H1 (cell line): Measurements from ENCODE around the gene AGAP1. TPM values are rescaled to one million over a fixed set of nuclear protein-coding genes. Genes with fewer than 3 reads are reported as not detected.

ENCODE experiments used
- BACH1 ChIP-seq: IDR thresholded peaks from 2 replicates; pipeline ENCODE4 v1.6.1; 2012; ENCODE audit warnings: low read length, improper control_type of control experiment
- CHD2 ChIP-seq: IDR thresholded peaks from 2 replicates; pipeline ENCODE4 v1.6.1; 2012; ENCODE audit warnings: low read length, improper control_type of control experiment
- EGR1 ChIP-seq: IDR thresholded peaks from 2 replicates; pipeline ENCODE4 v1.6.1; 2011; ENCODE audit warnings: low read depth, low read length, borderline replicate concordance
- GABPA ChIP-seq: IDR thresholded peaks from 2 replicates; pipeline ENCODE4 v1.6.1; 2011; ENCODE audit warnings: mild to moderate bottlenecking, low read length, moderate library complexity, borderline replicate concordance; ENCODE audit not compliant: insufficient read depth
- HDAC6 ChIP-seq: IDR thresholded peaks from one replicate; pipeline ENCODE4 v1.7.1; 2012; ENCODE audit warnings: low read depth, mild to moderate bottlenecking, inconsistent platforms, low read length, moderate library complexity
- RBBP5 ChIP-seq: IDR thresholded peaks from 2 replicates; pipeline ENCODE4 v1.7.1; 2012; ENCODE audit warnings: low read depth, mild to moderate bottlenecking, inconsistent platforms, low read length, moderate library complexity, borderline replicate concordance
- ZNF274 ChIP-seq: IDR thresholded peaks from 2 replicates; pipeline ENCODE4 v1.7.0; 2012; ENCODE audit warnings: low read length, borderline replicate concordance; ENCODE audit errors: extremely low read depth
- polyA plus RNA-seq, 7 experiments: library from polyadenylated mRNA; depleted of rRNA in 3 of 7; stranded (reverse) in 5 of 7; unstranded in 2 of 7; fragments of >200 nt in 5 of 7; fragments of 200-250 nt in 2 of 7; gene quantifications; 1 replicate in 5 of 7; 2 replicates in 1 of 7; 4 replicates in 1 of 7; pipeline versions ENCODE4 v1.2.1 to v1.2.3, GENCODE V29; 2011 to 2013; ENCODE audit warnings: missing spikeins in 2 of 7, mixed read lengths in 2 of 7
- total RNA-seq: library from RNA; stranded (reverse); fragmentation: NEBNext Ultra II Directional; extraction: Animal tissue kit (Norgen Biotek cat#: 25700); gene quantifications from 2 replicates; pipeline ENCODE4 v1.2.1, GENCODE V29; 2021
- TF ChIP-seq, protein P1 (sequence below): IDR thresholded peaks from 2 replicates; pipeline ENCODE4 v1.6.1; 2011; ENCODE audit warnings: low read length, improper control_type of control experiment
- TF ChIP-seq, protein P2 (sequence below): IDR thresholded peaks from 2 replicates; pipeline ENCODE4 v1.6.1; 2012; ENCODE audit warnings: inconsistent platforms
- TF ChIP-seq, protein P3 (sequence below): IDR thresholded peaks from 2 replicates; pipeline ENCODE4 v1.6.1; 2012; ENCODE audit warnings: inconsistent platforms

The AGAP1 gene
- total and polyA plus RNA-seq, 2 of the 8 experiments (the other 6 are each of a cell fraction or from before 2014, with no cell fraction given): 18.1 to 39.4 TPM

DNA sequence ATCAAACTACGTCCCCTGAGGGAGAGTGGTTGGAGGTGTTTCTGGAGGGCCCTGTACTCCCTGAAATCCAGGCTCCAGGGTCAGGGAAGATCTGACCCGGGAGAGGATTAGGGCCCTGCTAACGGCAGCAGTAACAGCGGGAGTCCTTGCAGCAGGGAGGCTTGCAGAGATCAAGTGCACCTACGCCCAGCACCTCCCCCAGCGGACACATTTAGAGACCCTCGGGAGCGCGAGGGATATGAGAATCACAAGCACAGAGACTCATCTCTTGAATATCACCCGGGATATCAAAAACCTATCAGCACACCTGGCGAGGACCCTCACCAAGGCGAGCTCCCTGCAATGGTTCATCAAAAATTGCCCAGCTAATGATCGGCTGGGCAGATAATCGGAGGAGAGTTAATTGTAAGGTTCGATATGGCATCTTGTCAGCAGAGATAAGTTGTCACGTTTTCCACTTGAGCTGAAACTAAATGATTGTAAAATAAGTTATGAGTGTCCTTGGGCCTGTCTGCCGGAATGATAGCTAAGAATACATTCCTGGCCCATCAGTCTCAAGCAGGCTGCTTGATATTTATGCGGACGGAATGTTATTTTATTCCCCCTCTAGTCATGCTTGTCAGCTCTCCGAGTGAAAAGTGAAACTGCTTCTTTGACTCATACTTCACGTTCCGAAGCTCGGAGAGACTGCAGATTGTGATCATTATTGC lies 464.5 kb downstream of the AGAP1 start (continued):
- no peak for TF ChIP-seq EGR1
- TF ChIP-seq, protein P1, sequence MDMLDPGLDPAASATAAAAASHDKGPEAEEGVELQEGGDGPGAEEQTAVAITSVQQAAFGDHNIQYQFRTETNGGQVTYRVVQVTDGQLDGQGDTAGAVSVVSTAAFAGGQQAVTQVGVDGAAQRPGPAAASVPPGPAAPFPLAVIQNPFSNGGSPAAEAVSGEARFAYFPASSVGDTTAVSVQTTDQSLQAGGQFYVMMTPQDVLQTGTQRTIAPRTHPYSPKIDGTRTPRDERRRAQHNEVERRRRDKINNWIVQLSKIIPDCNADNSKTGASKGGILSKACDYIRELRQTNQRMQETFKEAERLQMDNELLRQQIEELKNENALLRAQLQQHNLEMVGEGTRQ: no peak
- TF ChIP-seq, protein P2, sequence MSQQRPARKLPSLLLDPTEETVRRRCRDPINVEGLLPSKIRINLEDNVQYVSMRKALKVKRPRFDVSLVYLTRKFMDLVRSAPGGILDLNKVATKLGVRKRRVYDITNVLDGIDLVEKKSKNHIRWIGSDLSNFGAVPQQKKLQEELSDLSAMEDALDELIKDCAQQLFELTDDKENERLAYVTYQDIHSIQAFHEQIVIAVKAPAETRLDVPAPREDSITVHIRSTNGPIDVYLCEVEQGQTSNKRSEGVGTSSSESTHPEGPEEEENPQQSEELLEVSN: no peak
- no peak for TF ChIP-seq CHD2
- TF ChIP-seq, protein P3, sequence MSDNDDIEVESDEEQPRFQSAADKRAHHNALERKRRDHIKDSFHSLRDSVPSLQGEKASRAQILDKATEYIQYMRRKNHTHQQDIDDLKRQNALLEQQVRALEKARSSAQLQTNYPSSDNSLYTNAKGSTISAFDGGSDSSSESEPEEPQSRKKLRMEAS: no peak
- TF ChIP-seq RBBP5: no peak
- TF ChIP-seq HDAC6: no peak
- no peak for TF ChIP-seq BACH1
- no peak for TF ChIP-seq ZNF274
- TF ChIP-seq GABPA: no peak
